K562 (cell line): ENCODE data around the gene FAM177B. TPM values are rescaled to one million over a fixed set of nuclear protein-coding genes. Genes with fewer than 3 reads are reported as not detected.

ENCODE experiments used
- ATAC-seq: fragments of 200-7000 bp; cut with Tn5 transposase; 3 replicates; pipeline ENCODE4 v1.9.1; 2020; ENCODE audit warnings: moderate library complexity
- BruUV-seq: library from RNA; stranded (reverse); fragments of 400-500 nt; replicated peaks from 2 replicates; lab custom pipeline; 2021; lab: Mats Ljungman, UMichigan
- CTCF ChIA-PET: fragments of 300-600 bp; formaldehyde crosslinking; extraction: SDS; loops from one replicate; lab custom pipeline; 2021; ENCODE audit warnings: low intra/inter-chr PET ratio; lab: Yijun Ruan, JAX
- POLR2A ChIA-PET: fragments of 300-600, 350-650 bp; sonication (Branson Sonifier 250); formaldehyde crosslinking; extraction: SDS; loops from one replicate; lab custom pipeline; 2021; ENCODE audit warnings: antibody characterized with exemption, inconsistent platforms; lab: Yijun Ruan, JAX
- DNase-seq, 4 experiments: peaks; one replicate each; pipeline versions ENCODE4 v3.0.0 to v3.0.0-alpha.2; 2011 to 2018; ENCODE audit warnings: low spot score in 3 of 4, mixed read lengths in 3 of 4; ENCODE audit errors: extremely low read depth in 1 of 4
- FAIRE-seq: peaks from 2 replicates; lab custom pipeline; 2011; peaks lifted over from hg19 to GRCh38; lab: Jason Lieb, UNC
- H2AFZ ChIP-seq: 2 replicates; pipeline ENCODE4 v1.6.0; 2011; ENCODE audit warnings: low read depth, low read length, control low read depth, inconsistent platforms
- H3K27ac ChIP-seq: fragments of 200-600 bp; 3 replicates; pipeline ENCODE4 v1.8.0; 2011; ENCODE audit warnings: low read depth, mild to moderate bottlenecking, control low read depth, inconsistent platforms, low read length, moderate library complexity, mixed read lengths; ENCODE audit errors: extremely low read depth
- H3K27me3 ChIP-seq, 2 experiments: fragments of 300-600 bp in 1 of 2; 2 replicates in 1 of 2; 3 replicates in 1 of 2; pipeline versions ENCODE4 v1.6.0 to v1.8.0; 2011; ENCODE audit warnings: inconsistent platforms in 2 of 2, low read length in 2 of 2, mild to moderate bottlenecking in 1 of 2, mixed read lengths in 1 of 2, moderate library complexity in 1 of 2; ENCODE audit not compliant: control insufficient read depth in 2 of 2, insufficient read depth in 2 of 2
- H3K36me3 ChIP-seq: fragments of 300-600 bp; 3 replicates; pipeline ENCODE4 v1.8.0; 2011; ENCODE audit warnings: mild to moderate bottlenecking, low read length, inconsistent platforms; ENCODE audit not compliant: control insufficient read depth, insufficient read depth
- H3K4me1 ChIP-seq, 2 experiments: fragments of 200-600 bp in 1 of 2; replicated peaks in 1 of 2; 2 replicates in 1 of 2; 3 replicates in 1 of 2; pipeline versions ENCODE4 v1.5.1 to v1.8.0; 2011; ENCODE audit warnings: inconsistent platforms in 2 of 2, low read length in 2 of 2, mild to moderate bottlenecking in 1 of 2, mixed read lengths in 1 of 2, moderate library complexity in 1 of 2; ENCODE audit not compliant: control insufficient read depth in 2 of 2, insufficient read depth in 2 of 2
- H3K4me2 ChIP-seq: 2 replicates; pipeline ENCODE4 v1.6.1; 2011; ENCODE audit warnings: low read length, control low read depth, inconsistent platforms, mixed read lengths; ENCODE audit not compliant: insufficient read depth
- H3K4me3 ChIP-seq: fragments of 200-600 bp; sonication (generic), shearing (Covaris generic); 2 replicates; pipeline ENCODE4 v1.5.1; 2016; ENCODE audit warnings: control low read depth, inconsistent platforms
- H3K79me2 ChIP-seq: fragments of 200-600 bp; 3 replicates; pipeline ENCODE4 v1.8.0; 2011; ENCODE audit warnings: low read length, inconsistent platforms; ENCODE audit not compliant: control insufficient read depth, insufficient read depth
- H3K9ac ChIP-seq, 2 experiments: 2 replicates each; pipeline versions ENCODE4 v1.6.0 to v1.6.1; 2011; ENCODE audit warnings: low read depth in 2 of 2, low read length in 2 of 2, control low read depth in 1 of 2, inconsistent platforms in 1 of 2, mild to moderate bottlenecking in 1 of 2, mixed read lengths in 1 of 2; ENCODE audit not compliant: insufficient read depth in 1 of 2
- H3K9me1 ChIP-seq: one replicate; pipeline ENCODE4 v1.6.0; 2011; ENCODE audit warnings: inconsistent platforms, mild to moderate bottlenecking, low read length, moderate library complexity; ENCODE audit not compliant: control insufficient read depth, insufficient read depth
- H3K9me3 ChIP-seq: replicated peaks from 2 replicates; pipeline ENCODE4 v1.5.1; 2011; ENCODE audit warnings: low read depth, low read length, inconsistent platforms; ENCODE audit not compliant: control insufficient read depth, insufficient read depth
- H4K20me1 ChIP-seq: replicated peaks from 2 replicates; pipeline ENCODE4 v1.6.1; 2011; ENCODE audit warnings: low read length, inconsistent platforms, mixed read lengths; ENCODE audit not compliant: control insufficient read depth, insufficient read depth
- CTCFL ChIP-seq: IDR thresholded peaks from 2 replicates; pipeline ENCODE4 v1.6.1; 2011; ENCODE audit warnings: borderline replicate concordance, low read depth, mild to moderate bottlenecking, moderate library complexity, low read length; ENCODE audit not compliant: insufficient read depth, poor library complexity, severe bottlenecking
- ELF1 ChIP-seq: fragments of 200-800 bp; sonication (Bioruptor generic); IDR thresholded peaks from 2 replicates; pipeline ENCODE4 v1.6.1; 2016; ENCODE audit warnings: missing genetic modification characterization, missing compliant biosample characterization
- HNRNPUL1 ChIP-seq: fragments of 200-400 bp; formaldehyde crosslinking; IDR thresholded peaks from 2 replicates; pipeline ENCODE4 v1.6.1; 2017; ENCODE audit warnings: low read length
- LCOR ChIP-seq: sonication (generic); formaldehyde crosslinking; IDR thresholded peaks from 2 replicates; pipeline ENCODE4 v1.8.0; 2022; ENCODE audit warnings: mild to moderate bottlenecking, missing genetic modification reagents
- TEAD2 ChIP-seq: fragments of 450-650 bp; IDR thresholded peaks from 2 replicates; pipeline ENCODE4 v1.6.1; 2016; ENCODE audit warnings: missing genetic modification characterization, control low read depth, missing compliant biosample characterization
- ZNF551 ChIP-seq: fragments of 250-450 bp; sonication (Bioruptor Pico); IDR thresholded peaks from 2 replicates; pipeline ENCODE4 v1.5.0; 2021; ENCODE audit warnings: mild to moderate bottlenecking, moderate library complexity
- WGBS: fragments of 100-300 bp; shearing (Covaris generic); methylation state at CpG from one replicate; pipeline ENCODE4 v1.1.6; 2016; ENCODE audit warnings: low coverage, mixed read lengths; ENCODE audit not compliant: insufficient coverage; ENCODE audit errors: missing lambda C conversion rate; 5-methylcytosine and 5-hydroxymethylcytosine counted together
- in situ Hi-C: fragments of 300-500 bp; cut with MboI; formaldehyde crosslinking; loops from 4 replicates; pipeline ENCODE4 v1.15.0; 2018; ENCODE audit warnings: inconsistent platforms, mixed read lengths
- intact Hi-C: fragments of 100-400 bp; cut with micrococcal nuclease; formaldehyde crosslinking; loops from 2 replicates; pipeline ENCODE4 v1.14.2; 2022
- polyA plus RNA-seq, 8 experiments: library from polyadenylated mRNA; depleted of rRNA in 4 of 8; stranded (reverse) in 5 of 8; unstranded in 3 of 8; fragments of >200 nt; fragmentation: Nextera tagmentation in 2 of 8; fragmentation: Illumina TruSeq in 1 of 8; extraction: Ambion mirVana in 2 of 8; extraction: Trizol in 1 of 8; gene quantifications; 2 replicates each; pipeline versions ENCODE4 v1.2.1 to v1.2.3, GENCODE V29; 2011 to 2014; ENCODE audit warnings: inconsistent platforms in 1 of 8, missing spikeins in 1 of 8
- total RNA-seq, 7 experiments: library from RNA; depleted of rRNA in 6 of 7; stranded (reverse); fragments of >200 nt in 6 of 7; fragmentation: Illumina TruSeq in 2 of 7; extraction: Trizol in 2 of 7; gene quantifications; 2 replicates each; pipeline versions ENCODE4 v1.2.1 to v1.2.3, GENCODE V29; 2011 to 2021; ENCODE audit warnings: low replicate concordance in 1 of 7

The FAM177B gene
- total and polyA plus RNA-seq, 9 of the 15 experiments (the other 6 are each of a cell fraction or from before 2014, with no cell fraction given): not detected

- CTCF ChIA-PET: no interaction called here
- H3K9me1 ChIP-seq: no peaks in the 10 kb centered on the region
Observed at GRCh38 chr1:222694927-222695326, 42.1 kb upstream of the FAM177B start.

More at GRCh38 chr1:222694927-222695326, 42.1 kb upstream of the FAM177B start:
- Histone ChIP-seq H3K27ac (no peak overlapping the region), H3K4me1 (no peaks in the 10 kb centered on the region), H3K79me2 (no peaks in the 10 kb centered on the region; the same call in 2 of the 3 replicates), H3K36me3 (peaks cover 24% of the 10 kb centered on the region; the same call in 2 of the 3 replicates), H3K9ac (no peak overlapping the region), H3K9me3 (no peaks in the 10 kb centered on the region), H3K4me2 (no peak overlapping the region), H3K27me3 (no peaks in the 10 kb centered on the region), H4K20me1 (no peaks in the 10 kb centered on the region), H2AFZ (no peak overlapping the region), H3K4me3 (no peak overlapping the region)
- ATAC-seq (no peak), FAIRE-seq (no peak), DNase-seq (no peak)
- 77% methylated on average over 5 of the region's 5 CpGs for WGBS
- POLR2A ChIA-PET: no interaction called here
- in situ Hi-C loops (no loop called here), intact Hi-C loops (loop anchor here (5.0 kb wide), 1 partner anchor 33 kb away; no protein-coding TSS in a partner anchor)
- no TSS peak for BruUV-seq
- TF ChIP-seq ZNF551: no peak
- TF ChIP-seq ELF1: no peak
- TF ChIP-seq CTCFL: no peak
- TF ChIP-seq HNRNPUL1: no peak
- TF ChIP-seq LCOR (CRISPR knock-in tag): no peak
- no peak for TF ChIP-seq TEAD2
